Activated T-helper 2 cell treated with anti-CD3 and anti-CD28 coated beads, Interferon-gamma antibody, Interleukin-2, Interleukin-4, amounts not matched to agents 10 μg/mL and 5 μg/mL and 100 μg/mL, durations not matched to agents 14 hours and 24 hours and 36 hours (primary cell): ENCODE data around the gene GBX1. TPM values are rescaled to one million over a fixed set of nuclear protein-coding genes. Genes with fewer than 3 reads are reported as not detected.

ENCODE experiments used
- DNase-seq: peaks from one replicate; pipeline ENCODE4 v3.0.0; 2021; ENCODE audit warnings: low spot score
- H3K27ac Mint-ChIP-seq: one replicate; pipeline ENCODE4 v1.8.0; 2021; ENCODE audit warnings: mixed read lengths
- H3K27me3 Mint-ChIP-seq: one replicate; pipeline ENCODE4 v1.8.0; 2021; ENCODE audit warnings: low read depth, mixed read lengths
- H3K36me3 Mint-ChIP-seq: one replicate; pipeline ENCODE4 v1.8.0; 2021; ENCODE audit warnings: low read depth, mixed read lengths
- H3K4me1 Mint-ChIP-seq: one replicate; pipeline ENCODE4 v1.8.0; 2021; ENCODE audit warnings: low read depth, mixed read lengths
- H3K4me3 Mint-ChIP-seq: one replicate; pipeline ENCODE4 v1.8.0; 2021; ENCODE audit warnings: low read depth, mild to moderate bottlenecking, moderate library complexity, mixed read lengths
- H3K9me3 Mint-ChIP-seq: one replicate; pipeline ENCODE4 v1.8.0; 2021; ENCODE audit warnings: mixed read lengths
- intact Hi-C: fragments of 100-400 bp; cut with micrococcal nuclease; formaldehyde crosslinking; loops from one replicate; pipeline ENCODE4 v1.15.1; 2023
- total RNA-seq: library from RNA; stranded (reverse); gene quantifications from 2 replicates; pipeline ENCODE4 v1.2.3, GENCODE V29; 2022

GBX1 gene
- total RNA-seq, 1 donor from 2014 or later = not detected

DNA sequence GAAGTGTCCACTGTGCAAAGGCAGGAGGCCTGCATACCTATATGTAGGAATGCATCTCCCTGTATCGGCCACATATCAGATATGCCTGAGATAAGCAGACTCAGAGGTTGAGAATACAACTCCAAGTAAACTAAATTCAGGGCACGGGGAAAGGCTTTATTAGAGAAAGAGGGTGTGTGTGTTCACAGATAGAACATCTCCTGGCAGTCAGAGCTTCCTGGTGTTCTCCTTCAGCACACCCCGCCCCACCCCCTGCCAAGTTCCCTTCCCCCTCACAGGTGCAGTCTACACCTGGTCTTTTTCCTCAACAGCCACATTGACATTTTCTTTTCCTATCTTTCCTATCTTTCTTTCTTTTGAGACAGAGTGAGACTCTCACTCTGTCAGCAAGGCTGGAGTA is 17.1 kb downstream of the GBX1 start:
- no peak for DNase-seq
- Mint-ChIP-seq H3K4me3 (no peak overlapping the region), H3K27ac (no peak overlapping the region), H3K4me1 (no peaks in the 10 kb centered on the region), H3K36me3 (no peaks in the 10 kb centered on the region), H3K27me3 (peaks cover 25% of the 10 kb centered on the region), H3K9me3 (no peaks in the 10 kb centered on the region)
- intact Hi-C loops = no loop called here

DNA sequence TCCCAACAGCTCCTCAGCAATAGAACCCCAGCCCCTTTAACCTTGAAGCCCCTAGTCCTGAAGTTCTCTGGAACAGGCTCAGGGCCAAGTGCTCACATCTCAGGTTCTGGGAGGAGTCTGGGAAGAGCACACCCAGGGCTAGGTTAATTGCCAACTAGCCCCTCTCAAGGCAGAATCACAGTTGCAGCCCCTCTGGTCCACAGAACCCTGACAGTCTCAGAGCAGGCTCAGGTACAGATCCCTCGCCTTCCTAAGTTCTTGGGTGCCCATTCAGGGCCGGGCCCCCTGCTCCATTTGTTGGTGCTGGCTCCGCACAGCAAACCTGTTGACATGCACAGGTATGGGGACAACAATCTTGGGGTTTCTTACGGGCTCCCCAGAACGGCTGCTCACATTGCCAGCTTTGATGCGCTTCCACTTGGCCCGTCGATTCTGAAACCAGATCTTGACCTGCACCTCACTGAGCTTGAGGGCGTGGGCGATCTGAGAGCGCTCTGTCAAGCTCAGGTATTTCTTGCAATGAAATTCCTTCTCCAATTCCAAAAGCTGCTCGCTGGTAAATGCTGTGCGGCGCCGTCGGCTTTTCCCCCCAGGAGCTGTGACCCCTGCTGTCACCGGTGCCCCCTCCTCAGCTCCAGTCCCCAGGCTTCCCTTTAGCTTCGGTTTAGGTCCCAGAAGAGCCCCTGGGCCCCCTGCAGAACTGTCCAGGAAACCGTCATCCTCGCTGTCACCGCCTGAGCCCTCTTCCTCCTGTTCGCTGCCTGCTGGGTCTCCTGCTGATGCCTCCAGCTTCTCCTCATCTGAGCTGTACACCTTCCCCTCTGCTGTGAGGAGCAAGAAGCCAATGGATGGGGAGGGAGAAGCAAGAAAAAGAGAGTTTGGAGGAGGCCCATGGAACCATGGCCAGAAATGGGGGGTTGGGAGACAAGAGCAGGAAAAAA is 18.9 kb downstream of the GBX1 start:
- no peak overlapping the region for H3K27ac Mint-ChIP-seq
- no peaks in the 10 kb centered on the region for H3K4me1 Mint-ChIP-seq
- no peaks in the 10 kb centered on the region for H3K9me3 Mint-ChIP-seq
- no peak overlapping the region for H3K4me3 Mint-ChIP-seq
- intact Hi-C loops = no loop called here
- H3K36me3 Mint-ChIP-seq = peaks cover 6% of the 10 kb centered on the region
- no peak for DNase-seq
- peaks cover 14% of the 10 kb centered on the region for H3K27me3 Mint-ChIP-seq

DNA sequence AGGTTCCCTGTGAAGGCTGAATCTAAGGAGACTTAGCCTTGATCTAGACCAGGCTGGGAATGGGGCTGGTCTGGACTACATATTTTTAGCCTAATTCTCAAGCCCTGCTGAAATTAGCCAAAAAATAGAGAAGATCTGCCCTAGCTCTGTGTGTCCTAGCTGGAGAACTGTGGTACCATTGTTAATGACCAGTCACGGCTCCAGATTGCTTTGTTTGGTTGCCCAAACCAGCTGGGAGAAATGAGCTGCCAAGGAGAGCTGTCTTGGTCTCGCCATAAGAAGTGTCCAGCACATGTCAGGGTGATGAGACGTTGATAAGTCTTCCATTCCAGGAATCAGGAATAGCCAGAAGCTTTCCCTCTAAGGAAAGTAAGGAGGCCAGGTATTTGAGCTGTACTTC is 20.7 kb downstream of the GBX1 start:
- Mint-ChIP-seq H3K27me3 (peaks cover 14% of the 10 kb centered on the region), H3K9me3 (no peaks in the 10 kb centered on the region), H3K36me3 (peaks cover 8% of the 10 kb centered on the region), H3K4me3 (no peak overlapping the region), H3K27ac (no peak overlapping the region), H3K4me1 (no peaks in the 10 kb centered on the region)
- no peak for DNase-seq
- intact Hi-C loops = no loop called here

DNA sequence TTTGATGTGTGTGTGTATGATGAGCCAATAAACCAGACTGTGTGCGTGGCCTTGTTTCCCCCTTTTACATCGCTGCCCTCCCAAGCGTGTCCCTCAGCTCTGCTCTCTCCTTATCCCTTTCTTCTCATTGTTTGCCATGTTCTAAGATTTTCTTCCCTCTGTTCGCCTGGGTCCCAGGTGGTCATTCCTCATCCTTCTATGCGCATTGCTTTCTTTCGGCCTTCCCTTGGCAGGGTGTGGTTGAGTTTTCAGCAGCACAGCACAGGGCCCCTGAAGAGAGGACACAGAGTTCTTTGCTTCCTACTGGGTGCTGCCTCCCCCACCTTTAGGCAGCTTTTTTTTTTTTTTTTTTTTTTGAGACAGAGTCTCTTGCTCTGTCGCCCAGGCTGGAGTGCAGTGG is 23.1 kb downstream of the GBX1 start:
- intact Hi-C loops = no loop called here
- Mint-ChIP-seq H3K4me1 (no peaks in the 10 kb centered on the region), H3K36me3 (peaks cover 8% of the 10 kb centered on the region), H3K9me3 (no peaks in the 10 kb centered on the region), H3K4me3 (no peak overlapping the region), H3K27me3 (peaks cover 8% of the 10 kb centered on the region), H3K27ac (no peak overlapping the region)
- DNase-seq = no peak

DNA sequence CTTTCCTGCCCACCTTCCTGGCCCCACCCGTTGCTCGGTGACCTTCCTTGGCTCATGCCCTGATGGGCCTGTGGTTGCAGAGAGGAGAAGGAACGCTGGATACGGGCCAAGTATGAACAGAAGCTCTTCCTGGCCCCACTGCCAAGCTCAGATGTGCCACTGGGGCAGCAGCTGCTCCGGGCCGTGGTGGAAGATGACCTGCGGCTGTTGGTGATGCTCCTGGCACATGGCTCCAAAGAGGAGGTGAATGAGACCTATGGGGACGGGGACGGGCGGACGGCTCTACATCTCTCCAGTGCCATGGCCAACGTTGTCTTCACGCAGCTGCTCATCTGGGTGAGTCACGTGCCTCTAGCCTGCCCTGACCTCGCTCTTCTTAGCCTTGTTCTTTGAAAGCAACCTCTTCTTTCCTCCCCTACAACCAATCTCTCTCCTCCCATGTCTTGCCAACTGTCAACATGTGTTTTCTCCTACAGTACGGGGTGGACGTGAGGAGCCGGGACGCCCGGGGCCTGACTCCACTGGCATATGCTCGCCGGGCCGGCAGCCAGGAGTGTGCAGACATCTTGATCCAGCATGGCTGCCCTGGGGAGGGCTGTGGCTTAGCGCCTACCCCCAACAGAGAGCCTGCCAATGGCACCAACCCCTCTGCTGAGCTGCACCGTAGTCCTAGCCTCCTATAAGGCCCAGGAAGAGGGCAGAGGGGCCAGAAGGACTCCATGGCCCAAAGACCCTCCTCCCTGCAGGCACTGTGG is 24.1 kb downstream of the GBX1 start:
- Mint-ChIP-seq H3K4me1 (no peaks in the 10 kb centered on the region), H3K9me3 (no peaks in the 10 kb centered on the region), H3K27me3 (peaks cover 4% of the 10 kb centered on the region), H3K4me3 (no peak overlapping the region), H3K36me3 (peaks cover 8% of the 10 kb centered on the region), H3K27ac (no peak overlapping the region)
- intact Hi-C loops = no loop called here
- DNase-seq = no peak

DNA sequence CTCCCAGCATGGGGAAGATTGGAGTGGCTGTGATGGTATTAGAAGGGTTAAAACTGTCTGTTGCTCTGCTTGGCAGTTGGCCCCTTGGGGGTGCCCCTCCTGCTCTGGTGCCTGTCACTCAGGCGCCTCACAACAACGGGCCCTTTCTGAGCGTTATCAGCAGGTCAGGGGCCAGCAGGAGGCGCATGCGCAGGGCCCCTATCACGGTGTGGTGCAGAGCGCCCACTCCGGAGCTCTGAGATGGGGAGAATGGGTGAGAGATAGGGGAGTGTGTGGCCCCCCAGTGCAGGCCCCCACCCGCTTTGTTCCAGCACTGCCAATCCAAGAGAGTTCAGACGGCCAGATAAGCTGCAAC is 24.8 kb downstream of the GBX1 start:
- H3K9me3 Mint-ChIP-seq = no peaks in the 10 kb centered on the region
- H3K27ac Mint-ChIP-seq = no peak overlapping the region
- no peak for DNase-seq
- H3K27me3 Mint-ChIP-seq = peaks cover 2% of the 10 kb centered on the region
- intact Hi-C loops = no loop called here
- peaks cover 8% of the 10 kb centered on the region for H3K36me3 Mint-ChIP-seq
- no peaks in the 10 kb centered on the region for H3K4me1 Mint-ChIP-seq
- H3K4me3 Mint-ChIP-seq = no peak overlapping the region

DNA sequence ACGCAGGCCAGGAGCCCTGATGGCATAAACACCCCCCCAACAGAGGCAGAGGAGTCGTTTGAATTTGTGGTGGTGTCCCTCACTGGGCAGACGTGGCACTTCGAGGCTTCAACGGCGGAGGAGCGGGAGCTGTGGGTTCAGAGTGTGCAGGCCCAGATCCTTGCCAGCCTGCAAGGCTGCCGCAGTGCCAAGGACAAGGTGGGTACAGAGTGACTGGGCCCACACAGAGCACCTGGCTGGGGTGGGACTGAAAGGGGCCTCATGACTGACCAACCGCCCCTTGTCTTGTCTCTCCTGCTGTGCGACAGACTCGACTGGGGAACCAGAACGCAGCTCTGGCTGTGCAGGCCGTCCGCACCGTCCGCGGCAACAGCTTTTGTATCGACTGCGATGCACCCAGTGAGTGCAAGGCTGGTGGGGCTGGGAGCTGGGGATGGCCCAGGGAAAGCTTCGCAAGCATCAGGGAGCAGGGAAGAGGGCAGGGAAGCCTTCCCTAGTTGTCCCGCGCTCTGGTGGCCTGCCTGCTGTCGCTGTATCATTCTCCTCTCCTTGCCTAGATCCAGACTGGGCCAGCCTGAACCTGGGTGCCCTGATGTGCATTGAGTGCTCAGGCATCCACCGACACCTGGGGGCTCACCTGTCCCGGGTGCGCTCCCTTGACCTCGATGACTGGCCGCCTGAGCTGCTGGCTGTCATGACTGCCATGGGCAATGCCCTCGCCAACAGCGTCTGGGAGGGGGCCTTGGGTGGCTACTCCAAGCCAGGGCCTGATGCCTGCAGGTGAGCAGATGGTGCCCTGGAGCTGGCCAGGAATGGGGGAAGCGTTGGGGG is 25.4 kb downstream of the GBX1 start:
- H3K27me3 Mint-ChIP-seq = no peaks in the 10 kb centered on the region
- no peaks in the 10 kb centered on the region for H3K4me1 Mint-ChIP-seq
- no peak for DNase-seq
- no peak overlapping the region for H3K27ac Mint-ChIP-seq
- H3K36me3 Mint-ChIP-seq = peaks cover 8% of the 10 kb centered on the region
- intact Hi-C loops = no loop called here
- no peak overlapping the region for H3K4me3 Mint-ChIP-seq
- H3K9me3 Mint-ChIP-seq = no peaks in the 10 kb centered on the region

DNA sequence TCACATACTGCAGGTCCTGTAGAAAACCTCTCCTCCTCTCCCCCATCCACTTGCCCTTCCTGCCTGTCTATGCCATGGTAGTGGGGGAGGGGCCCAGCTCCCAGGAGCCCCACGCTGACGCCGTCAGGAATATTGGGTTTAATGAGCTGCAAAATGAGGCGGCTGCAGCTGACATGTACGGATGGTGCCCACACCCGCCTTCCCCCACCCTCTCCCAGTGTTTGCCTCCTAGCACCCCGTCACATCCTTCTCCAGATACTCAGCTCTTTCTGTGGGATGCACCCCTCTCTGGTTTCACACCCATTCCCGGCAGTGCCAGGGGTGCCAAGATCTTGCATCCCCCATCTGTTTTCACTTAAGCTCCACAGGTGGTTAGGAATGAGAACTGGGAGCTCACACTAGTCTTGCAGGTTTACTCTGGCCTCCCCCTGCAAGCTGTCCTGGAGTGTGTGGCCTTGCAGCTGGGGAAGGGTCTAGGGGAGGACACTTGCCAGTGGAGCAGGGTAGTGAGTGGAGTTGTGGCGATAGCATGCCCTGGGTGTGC is 26.1 kb downstream of the GBX1 start:
- no peak overlapping the region for H3K27ac Mint-ChIP-seq
- peaks cover 8% of the 10 kb centered on the region for H3K36me3 Mint-ChIP-seq
- no peak for DNase-seq
- H3K4me3 Mint-ChIP-seq = no peak overlapping the region
- no peaks in the 10 kb centered on the region for H3K27me3 Mint-ChIP-seq
- no peaks in the 10 kb centered on the region for H3K4me1 Mint-ChIP-seq
- intact Hi-C loops = no loop called here
- H3K9me3 Mint-ChIP-seq = no peaks in the 10 kb centered on the region

DNA sequence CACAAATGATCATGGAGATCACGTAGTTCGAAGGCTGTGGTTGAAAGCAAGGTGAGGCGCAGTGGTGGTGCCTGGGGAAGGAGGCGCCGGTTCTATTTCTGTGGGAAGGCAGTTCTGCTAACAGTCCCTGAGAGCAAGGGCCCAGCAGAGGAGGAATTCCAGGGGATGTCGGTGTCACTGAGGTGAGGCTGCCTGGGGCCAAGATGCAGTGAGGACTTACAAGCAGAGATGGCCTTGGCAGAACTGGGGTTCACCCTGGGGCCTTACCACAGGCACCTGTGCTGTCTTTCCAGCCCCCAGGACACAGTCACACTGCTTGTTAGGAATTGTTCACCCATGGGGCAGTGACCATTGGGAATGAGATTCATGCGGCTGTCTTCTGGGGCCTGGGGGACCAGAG is 26.7 kb downstream of the GBX1 start:
- Mint-ChIP-seq H3K36me3 (peaks cover 8% of the 10 kb centered on the region), H3K27ac (no peak overlapping the region), H3K4me1 (no peaks in the 10 kb centered on the region), H3K9me3 (no peaks in the 10 kb centered on the region), H3K4me3 (no peak overlapping the region), H3K27me3 (no peaks in the 10 kb centered on the region)
- intact Hi-C loops = no loop called here
- DNase-seq = no peak

DNA sequence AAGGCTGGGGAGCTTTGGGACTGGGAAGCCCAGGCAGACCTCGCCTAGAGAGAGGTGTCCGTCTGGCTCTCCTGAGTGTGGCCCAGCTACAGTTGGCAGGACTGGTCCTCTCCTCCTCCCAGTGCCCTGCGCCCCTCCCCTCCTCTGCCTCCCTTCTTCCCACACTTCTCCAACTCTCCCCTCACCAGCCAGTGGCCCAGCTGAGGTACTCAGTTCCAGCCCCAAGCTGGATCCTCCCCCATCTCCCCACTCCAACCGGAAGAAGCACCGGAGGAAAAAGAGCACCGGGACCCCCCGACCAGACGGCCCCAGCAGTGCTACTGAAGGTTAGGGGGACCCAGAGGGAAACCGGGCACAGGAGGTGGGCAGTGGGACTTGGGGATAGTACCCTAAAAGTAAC is 27.7 kb downstream of the GBX1 start:
- Mint-ChIP-seq H3K9me3 (no peaks in the 10 kb centered on the region), H3K4me1 (no peaks in the 10 kb centered on the region), H3K27ac (no peak overlapping the region), H3K27me3 (no peaks in the 10 kb centered on the region), H3K36me3 (peaks cover 8% of the 10 kb centered on the region), H3K4me3 (no peak overlapping the region)
- intact Hi-C loops = no loop called here
- DNase-seq = no peak

DNA sequence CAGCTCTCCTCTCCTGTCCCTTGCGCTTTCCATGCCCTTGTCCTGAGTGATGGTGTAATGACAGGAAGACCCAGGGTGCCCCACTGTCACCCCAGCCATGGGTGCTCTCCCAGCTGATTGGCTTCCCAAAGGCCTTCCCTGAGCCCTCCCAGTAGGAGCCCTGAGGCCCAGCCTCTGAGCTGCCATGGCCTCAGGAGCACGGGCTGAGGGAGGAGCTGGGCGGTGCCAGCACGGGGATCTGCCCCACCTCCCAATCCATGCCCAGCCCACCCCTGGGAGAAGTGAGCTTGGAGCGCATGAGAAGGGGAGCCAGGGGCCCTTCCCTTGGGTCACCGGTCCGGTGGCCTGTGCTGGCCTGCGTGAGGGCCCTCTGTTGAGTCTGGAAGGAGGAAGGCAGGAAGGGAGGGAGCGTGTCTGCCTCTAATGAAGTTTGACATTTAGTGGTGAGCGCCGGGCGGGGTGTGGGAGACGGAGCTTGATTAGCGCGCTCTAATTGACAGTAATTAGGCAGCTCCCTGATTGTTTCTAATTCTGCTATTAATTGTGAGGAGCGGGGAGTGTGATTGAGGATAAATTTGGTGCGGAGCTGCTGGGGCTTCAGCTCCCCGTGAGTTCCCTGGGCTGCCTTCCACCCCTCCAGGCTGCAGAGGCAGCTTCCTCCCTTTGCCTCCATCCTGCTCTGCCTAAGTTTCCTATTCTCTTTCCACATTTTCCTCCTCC is 28.3 kb downstream of the GBX1 start:
- peaks cover 6% of the 10 kb centered on the region for H3K36me3 Mint-ChIP-seq
- intact Hi-C loops = no loop called here
- no peaks in the 10 kb centered on the region for H3K9me3 Mint-ChIP-seq
- H3K27me3 Mint-ChIP-seq = no peaks in the 10 kb centered on the region
- H3K4me1 Mint-ChIP-seq = no peaks in the 10 kb centered on the region
- no peak for DNase-seq
- no peak overlapping the region for H3K27ac Mint-ChIP-seq
- H3K4me3 Mint-ChIP-seq = no peak overlapping the region

DNA sequence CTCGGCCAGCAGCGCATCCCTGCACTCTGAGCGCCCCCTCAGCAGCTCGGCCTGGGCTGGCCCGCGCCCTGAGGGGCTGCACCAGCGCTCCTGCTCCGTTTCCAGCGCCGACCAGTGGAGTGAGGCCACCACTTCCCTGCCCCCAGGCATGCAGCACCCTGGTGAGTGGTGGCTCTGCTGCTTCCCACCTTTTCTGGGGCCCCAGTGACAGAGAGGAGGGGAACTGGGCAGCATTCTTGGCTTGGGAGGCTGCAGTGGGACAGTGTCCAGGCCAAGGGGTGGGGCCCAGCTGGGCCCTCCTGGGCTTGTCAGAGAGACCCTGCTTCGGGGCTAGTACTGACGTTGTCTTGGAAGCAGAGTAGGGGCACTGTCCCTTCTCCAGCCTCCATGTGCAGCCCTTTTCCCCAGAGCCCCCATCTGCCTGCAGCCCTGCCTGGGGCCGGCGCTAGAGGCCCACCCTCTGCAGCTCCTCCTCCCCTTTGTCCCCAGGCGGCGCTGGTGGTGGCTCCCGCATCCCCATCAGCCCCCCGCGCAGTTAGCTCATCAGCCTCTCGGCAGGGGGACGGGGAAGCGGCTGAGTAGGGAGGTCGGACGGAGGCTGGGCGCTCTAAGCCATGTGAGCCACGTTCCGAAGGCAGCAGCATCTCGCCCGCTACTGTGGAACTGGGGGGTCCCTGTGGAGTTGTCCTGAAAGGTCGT is 29.2 kb downstream of the GBX1 start:
- H3K36me3 Mint-ChIP-seq = no peaks in the 10 kb centered on the region
- no peaks in the 10 kb centered on the region for H3K27me3 Mint-ChIP-seq
- intact Hi-C loops = no loop called here
- H3K4me1 Mint-ChIP-seq = no peaks in the 10 kb centered on the region
- DNase-seq = no peak
- no peaks in the 10 kb centered on the region for H3K9me3 Mint-ChIP-seq
- H3K27ac Mint-ChIP-seq = no peak overlapping the region
- H3K4me3 Mint-ChIP-seq = no peak overlapping the region
